ENCODE measurements around the gene CYGB. TPM values are rescaled to one million over a fixed set of nuclear protein-coding genes. Genes with fewer than 3 reads are reported as not detected.

CYGB gene
- total RNA-seq, 6 experiments from 2014 or later: 0.26 to 0.66 (median 0.33) TPM

DNA sequence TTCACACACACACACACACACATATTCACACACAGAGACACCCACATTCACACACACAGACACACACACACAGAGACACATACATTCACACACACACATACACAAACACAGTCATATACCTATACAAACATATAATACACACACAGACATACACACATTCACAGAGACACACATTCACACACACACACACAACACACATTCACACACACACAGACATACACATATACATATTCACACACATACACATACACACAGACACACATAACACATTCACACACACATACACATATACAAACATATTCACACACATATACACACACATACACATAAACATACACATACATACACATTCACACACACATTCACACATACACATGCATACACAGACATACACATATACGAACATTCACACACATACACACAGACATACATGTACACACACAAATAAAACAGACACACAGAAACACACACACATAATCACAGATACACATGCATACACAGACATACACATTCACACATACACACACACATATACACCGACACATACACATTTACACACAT lies 10.2 kb upstream of the CYGB start:
- Mint-ChIP-seq H3K4me3 (no peak overlapping the region), H3K36me3 (ENCODE audit: low read depth) (no peaks in the 10 kb centered on the region), H3K4me1 (ENCODE audit: low read depth) (peaks cover 14% of the 10 kb centered on the region), H3K27ac (no peak overlapping the region), H3K27me3 (ENCODE audit: insufficient read depth) (peaks cover 7% of the 10 kb centered on the region), H3K9me3 (no peaks in the 10 kb centered on the region)
- TF ChIP-seq CTCF (IDR thresholded peaks at IDR 0.05): peak; percentile 35; the same call in 1 of the 2 replicates
- no peak for DNase-seq

DNA sequence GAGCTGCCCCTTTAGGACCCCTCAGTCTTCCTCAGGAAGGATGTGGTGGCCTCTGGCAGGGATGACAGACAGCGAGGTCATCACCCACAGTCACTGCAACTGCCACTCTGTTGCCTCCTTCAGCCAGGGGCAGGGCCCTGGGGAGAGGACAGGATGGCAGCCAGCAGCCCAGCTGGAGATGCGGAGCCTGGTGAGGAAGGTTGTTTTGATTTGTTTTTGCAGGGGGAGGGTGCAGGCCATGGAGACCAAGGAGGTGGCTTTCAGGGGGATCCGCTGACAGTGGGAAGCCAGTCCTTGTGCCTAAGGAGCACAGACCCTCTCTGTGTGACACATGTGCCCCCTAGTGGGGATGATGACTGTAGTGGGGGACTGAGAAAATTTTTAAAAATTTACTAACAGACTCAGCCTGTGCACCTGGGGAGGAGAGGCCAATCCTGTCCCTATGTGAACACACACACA lies 9.7 kb upstream of the CYGB start:
- Mint-ChIP-seq H3K27ac (no peak overlapping the region), H3K9me3 (no peaks in the 10 kb centered on the region), H3K36me3 (ENCODE audit: low read depth) (no peaks in the 10 kb centered on the region), H3K4me3 (no peak overlapping the region; the same call in 1 of the 2 replicates), H3K4me1 (ENCODE audit: low read depth) (peaks cover 14% of the 10 kb centered on the region), H3K27me3 (ENCODE audit: insufficient read depth) (peaks cover 7% of the 10 kb centered on the region)
- DNase-seq: peak; percentile 71
- peak; percentile 82 for TF ChIP-seq CTCF (IDR thresholded peaks at IDR 0.05)

- DNase-seq: peak; percentile 91
- Mint-ChIP-seq H3K27ac (no peak overlapping the region), H3K4me1 (ENCODE audit: low read depth) (peaks cover 14% of the 10 kb centered on the region), H3K27me3 (ENCODE audit: insufficient read depth) (peaks cover 7% of the 10 kb centered on the region), H3K9me3 (no peaks in the 10 kb centered on the region), H3K36me3 (ENCODE audit: low read depth) (no peaks in the 10 kb centered on the region), H3K4me3 (no peak overlapping the region; the same call in none of the 2 replicates)
- no peak for TF ChIP-seq CTCF (IDR thresholded peaks at IDR 0.05)
Observed at GRCh38 chr17:76546556-76547182, 9.2 kb upstream of the CYGB start.

- no peaks in the 10 kb centered on the region for H3K9me3 Mint-ChIP-seq
- peaks cover 7% of the 10 kb centered on the region for H3K27me3 Mint-ChIP-seq (ENCODE audit: insufficient read depth)
- no peak for TF ChIP-seq CTCF (IDR thresholded peaks at IDR 0.05)
- no peak overlapping the region; the same call in none of the 2 replicates for H3K4me3 Mint-ChIP-seq
- DNase-seq: no peak
- no peaks in the 10 kb centered on the region for H3K36me3 Mint-ChIP-seq (ENCODE audit: low read depth)
- no peak overlapping the region for H3K27ac Mint-ChIP-seq
- peaks cover 14% of the 10 kb centered on the region for H3K4me1 Mint-ChIP-seq (ENCODE audit: low read depth)
Observed at GRCh38 chr17:76545918-76546555, 8.5 kb upstream of the CYGB start.

DNA sequence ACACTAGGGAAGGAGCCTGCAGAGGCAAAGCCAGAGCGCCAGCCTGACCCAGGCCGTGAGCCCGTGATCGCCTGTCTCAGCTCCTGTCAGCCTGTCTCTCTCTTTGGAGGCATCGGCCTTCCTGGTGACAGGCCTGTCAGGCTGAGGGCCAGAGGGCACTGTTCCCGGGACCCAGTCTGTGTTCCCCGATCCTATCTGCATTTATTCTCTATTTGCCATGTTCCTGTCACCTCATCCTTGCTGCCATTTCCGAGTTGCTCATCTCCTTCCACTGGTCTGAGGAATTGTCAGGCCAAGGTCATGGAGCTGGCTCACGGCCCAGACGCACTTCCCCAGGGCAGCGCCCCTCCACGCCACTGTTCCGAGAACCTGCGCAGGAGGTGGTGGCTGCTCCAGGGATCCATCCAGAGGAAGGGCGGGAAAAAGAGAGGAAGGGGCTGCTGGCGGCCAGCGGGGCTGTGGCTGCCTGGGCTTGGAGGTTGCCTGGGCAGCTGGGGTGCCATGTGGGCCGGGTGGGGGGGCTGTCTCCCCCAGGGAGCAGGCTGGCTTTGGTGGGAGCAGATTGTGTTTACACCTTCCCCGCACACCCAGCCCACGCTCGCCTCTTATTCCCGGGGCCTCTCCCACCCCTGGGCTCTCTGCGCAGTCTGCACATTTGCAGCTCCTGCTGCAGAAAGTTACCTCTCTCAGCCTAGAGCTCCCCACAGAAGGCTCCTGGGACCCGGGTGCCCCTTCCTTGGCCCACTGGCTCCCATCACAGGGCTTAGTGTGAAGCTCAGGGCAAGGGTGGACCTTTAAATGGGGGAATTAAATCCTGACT lies 7.2 kb upstream of the CYGB start:
- Mint-ChIP-seq H3K36me3 (ENCODE audit: low read depth) (no peaks in the 10 kb centered on the region), H3K27ac (no peak overlapping the region), H3K4me3 (no peak overlapping the region), H3K9me3 (no peaks in the 10 kb centered on the region), H3K4me1 (ENCODE audit: low read depth) (peaks cover 18% of the 10 kb centered on the region), H3K27me3 (ENCODE audit: insufficient read depth) (peaks cover 9% of the 10 kb centered on the region)
- no peak for TF ChIP-seq CTCF (IDR thresholded peaks at IDR 0.05)
- no peak for DNase-seq

All from HFFc6 (cell line).